PC-3 (cell line): ENCODE data around the gene ALPK1.

ENCODE experiments used
- CTCF ChIP-seq: fragments of 300-600 bp; sonication (generic); conservative IDR thresholded peaks from 2 replicates; pipeline ENCODE4 v1.5.1; 2017; ENCODE audit warnings: antibody characterized with exemption, low read depth, mild to moderate bottlenecking, low read length
- EZH2 ChIP-seq: fragments of 300-600 bp; sonication (generic); IDR thresholded peaks from one replicate; pipeline ENCODE4 v1.6.1; 2017; ENCODE audit warnings: antibody characterized with exemption, mild to moderate bottlenecking, low read length; ENCODE audit not compliant: unreplicated experiment
- EZH2phosphoT487 ChIP-seq: fragments of 300-600 bp; sonication (generic); IDR thresholded peaks from 2 replicates; pipeline ENCODE4 v1.6.1; 2018; ENCODE audit warnings: mild to moderate bottlenecking, antibody characterized with exemption, low read length, borderline replicate concordance

- TF ChIP-seq CTCF (no peak), EZH2phosphoT487 (no peak), EZH2 (no peak)
These were observed 43.7 kb upstream of the ALPK1 start for GRCh38 chr4:112253382-112254000.
